Thyroid gland (tissue), 4 donors: Measurements from ENCODE around the gene KNL1. TPM values are rescaled to one million over a fixed set of nuclear protein-coding genes. Genes with fewer than 3 reads are reported as not detected.

Experiments
- DNase-seq, 2 donors: peaks; one replicate each; pipeline ENCODE4 v3.0.0-alpha.2; 2019
- H3K27ac ChIP-seq, 3 donors: fragments of 200-600 bp; sonication (generic); 1 replicate in 2 of 3; 2 replicates in 1 of 3; pipeline ENCODE4 v1.5.1; 2016 to 2019; ENCODE audit warnings: mild to moderate bottlenecking in 1 of 3, moderate library complexity in 1 of 3
- H3K27me3 ChIP-seq: fragments of 200-600 bp; sonication (generic); one replicate; pipeline ENCODE4 v1.5.1; 2019
- H3K36me3 ChIP-seq, 2 donors: fragments of 200-600 bp; sonication (generic); one replicate each; pipeline ENCODE4 v1.5.1; 2016 to 2019
- H3K4me1 ChIP-seq, 2 donors: fragments of 200-600 bp; sonication (generic); one replicate each; pipeline ENCODE4 v1.5.1; 2017 to 2019
- H3K4me3 ChIP-seq, 3 donors: fragments of 200-600 bp; sonication (generic); replicated peaks in 1 of 3; 1 replicate in 2 of 3; 2 replicates in 1 of 3; pipeline ENCODE4 v1.5.1; 2016; ENCODE audit warnings: mild to moderate bottlenecking in 1 of 3
- H3K9me3 ChIP-seq: fragments of 200-600 bp; sonication (generic); one replicate; pipeline ENCODE4 v1.5.1; 2017
- POLR2A ChIP-seq, 2 donors: fragments of 450-650 bp; IDR thresholded peaks; one replicate each; pipeline ENCODE4 v1.6.1; 2017; ENCODE audit warnings: antibody characterized with exemption in 2 of 2, mild to moderate bottlenecking in 2 of 2, moderate library complexity in 1 of 2
- WGBS, 2 donors: methylation state at CpG; one replicate each; pipeline ENCODE4 v1.1.5; 2017; 5-methylcytosine and 5-hydroxymethylcytosine counted together
- intact Hi-C: fragments of 100-400 bp; cut with DNase I; formaldehyde crosslinking; loops from one replicate; pipeline ENCODE4 v1.15.1; 2023
- total RNA-seq, 4 donors: library from RNA; depleted of rRNA; stranded (reverse); fragments of >200 nt; gene quantifications; one replicate each; pipeline ENCODE4 v1.2.3, GENCODE V29; 2016
- TF ChIP-seq, protein P1 (sequence below), 6 experiments: fragments of 200-600 bp in 3 of 6; fragments of 450-650 bp in 3 of 6; sonication (generic) in 3 of 6; IDR thresholded peaks; one replicate each; pipeline ENCODE4 v1.5.1; 2016 to 2019; ENCODE audit warnings: antibody characterized with exemption in 6 of 6, mild to moderate bottlenecking in 2 of 6, inconsistent platforms in 1 of 6, moderate library complexity in 1 of 6

The KNL1 gene
- total RNA-seq, 4 donors from 2014 or later: 0.78 to 3.8 (median 0.93) TPM

DNA sequence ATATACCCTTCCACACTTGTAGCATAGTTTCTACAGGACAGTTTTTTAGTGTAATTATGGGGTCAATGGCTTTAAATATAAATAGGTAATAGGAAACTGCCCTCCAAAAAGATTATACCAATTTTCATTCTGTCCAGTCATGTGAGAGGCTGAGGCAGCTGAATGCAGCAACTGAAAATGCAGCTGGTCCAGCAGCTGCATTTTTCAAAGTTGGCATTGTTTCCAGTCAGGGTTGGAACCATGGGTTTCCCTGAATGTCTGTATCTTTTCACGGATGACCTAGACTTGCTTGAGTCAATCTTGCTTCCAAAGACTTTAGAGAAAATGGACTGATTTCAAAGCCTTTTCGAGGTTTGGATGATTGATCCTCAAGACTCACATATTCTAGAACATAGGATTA is 9.9 kb upstream of the KNL1 start:
- Histone ChIP-seq H3K4me1 (no peaks in the 10 kb centered on the region), H3K27ac (no peak overlapping the region), H3K27me3 (no peaks in the 10 kb centered on the region), H3K9me3 (no peaks in the 10 kb centered on the region), H3K4me3 (no peak overlapping the region), H3K36me3 (no peaks in the 10 kb centered on the region)
- no peak for TF ChIP-seq POLR2A (IDR thresholded peaks at IDR 0.05)
- TF ChIP-seq, protein P1, sequence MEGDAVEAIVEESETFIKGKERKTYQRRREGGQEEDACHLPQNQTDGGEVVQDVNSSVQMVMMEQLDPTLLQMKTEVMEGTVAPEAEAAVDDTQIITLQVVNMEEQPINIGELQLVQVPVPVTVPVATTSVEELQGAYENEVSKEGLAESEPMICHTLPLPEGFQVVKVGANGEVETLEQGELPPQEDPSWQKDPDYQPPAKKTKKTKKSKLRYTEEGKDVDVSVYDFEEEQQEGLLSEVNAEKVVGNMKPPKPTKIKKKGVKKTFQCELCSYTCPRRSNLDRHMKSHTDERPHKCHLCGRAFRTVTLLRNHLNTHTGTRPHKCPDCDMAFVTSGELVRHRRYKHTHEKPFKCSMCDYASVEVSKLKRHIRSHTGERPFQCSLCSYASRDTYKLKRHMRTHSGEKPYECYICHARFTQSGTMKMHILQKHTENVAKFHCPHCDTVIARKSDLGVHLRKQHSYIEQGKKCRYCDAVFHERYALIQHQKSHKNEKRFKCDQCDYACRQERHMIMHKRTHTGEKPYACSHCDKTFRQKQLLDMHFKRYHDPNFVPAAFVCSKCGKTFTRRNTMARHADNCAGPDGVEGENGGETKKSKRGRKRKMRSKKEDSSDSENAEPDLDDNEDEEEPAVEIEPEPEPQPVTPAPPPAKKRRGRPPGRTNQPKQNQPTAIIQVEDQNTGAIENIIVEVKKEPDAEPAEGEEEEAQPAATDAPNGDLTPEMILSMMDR (IDR thresholded peaks at IDR 0.05): no peak
- 41 to 45% methylated on average over 2 of the region's 2 CpGs for WGBS, 2 donors
- DNase-seq: no peak
- intact Hi-C loops: no loop called here

DNA sequence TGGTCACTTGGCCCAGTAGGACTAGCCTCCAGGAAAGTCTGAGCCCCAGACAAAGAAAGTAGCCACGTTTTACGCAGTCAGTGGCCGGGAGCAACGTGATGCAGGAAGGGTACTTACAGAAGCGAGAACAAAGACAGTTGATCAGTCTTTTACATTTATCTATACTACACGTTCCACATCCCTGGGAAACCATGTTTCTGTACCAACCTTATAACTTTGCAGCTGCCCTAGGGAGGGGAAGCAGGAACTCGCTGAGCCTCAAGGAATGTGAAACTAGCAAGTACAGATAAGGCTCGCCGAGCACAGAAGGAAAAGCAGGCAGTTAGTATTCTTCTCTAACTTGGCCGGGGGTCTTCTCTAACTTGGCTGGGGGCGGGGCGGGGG is 3.4 kb upstream of the KNL1 start:
- TF ChIP-seq, protein P1 (IDR thresholded peaks at IDR 0.05): no peak
- TF ChIP-seq POLR2A (IDR thresholded peaks at IDR 0.05): no peak
- WGBS, 2 donors: 54 to 70% methylated on average over 12 of the region's 12 CpGs
- no peak overlapping the region for H3K4me3 ChIP-seq
- H3K4me1 ChIP-seq: peaks cover 7 to 8% of the 10 kb centered on the region in 2 donors
- H3K27me3 ChIP-seq: no peaks in the 10 kb centered on the region
- intact Hi-C loops: loop anchor here (10.0 kb wide), 1 partner anchor 304 kb away; the partner anchor contains the start of gene VPS18
- no peaks in the 10 kb centered on the region for H3K36me3 ChIP-seq
- no peak for DNase-seq
- H3K9me3 ChIP-seq: no peaks in the 10 kb centered on the region
- no peak overlapping the region for H3K27ac ChIP-seq

- no peak for TF ChIP-seq POLR2A (IDR thresholded peaks at IDR 0.05)
- TF ChIP-seq, protein P1 (IDR thresholded peaks at IDR 0.05): no peak
- Histone ChIP-seq H3K4me1 (peaks cover 7 to 8% of the 10 kb centered on the region in 2 donors), H3K27ac (no peak overlapping the region), H3K4me3 (no peak overlapping the region), H3K36me3 (no peaks in the 10 kb centered on the region), H3K27me3 (no peaks in the 10 kb centered on the region), H3K9me3 (no peaks in the 10 kb centered on the region)
- 69 to 79% methylated on average over 8 of the region's 8 CpGs for WGBS, 2 donors
- no peak for DNase-seq
- intact Hi-C loops: loop anchor here (10.0 kb wide), 1 partner anchor 303 kb away; the partner anchor contains the start of gene VPS18
Observed at GRCh38 chr15:40591389-40591788, 2.7 kb upstream of the KNL1 start.

GRCh38 chr15:40593165-40593564 is 884 bp upstream of the KNL1 start:
- Histone ChIP-seq H3K36me3 (no peaks in the 10 kb centered on the region), H3K4me3 (no peak overlapping the region), H3K27me3 (no peaks in the 10 kb centered on the region), H3K9me3 (no peaks in the 10 kb centered on the region), H3K27ac (no peak overlapping the region), H3K4me1 (peaks cover 7 to 8% of the 10 kb centered on the region in 2 donors)
- intact Hi-C loops: loop anchor here (10.0 kb wide), 1 partner anchor 302 kb away; the partner anchor contains the start of gene VPS18
- 68 to 81% methylated on average over 2 of the region's 2 CpGs for WGBS, 2 donors
- no peak for DNase-seq
- TF ChIP-seq, protein P1 (IDR thresholded peaks at IDR 0.05): no peak
- no peak for TF ChIP-seq POLR2A (IDR thresholded peaks at IDR 0.05)

DNA sequence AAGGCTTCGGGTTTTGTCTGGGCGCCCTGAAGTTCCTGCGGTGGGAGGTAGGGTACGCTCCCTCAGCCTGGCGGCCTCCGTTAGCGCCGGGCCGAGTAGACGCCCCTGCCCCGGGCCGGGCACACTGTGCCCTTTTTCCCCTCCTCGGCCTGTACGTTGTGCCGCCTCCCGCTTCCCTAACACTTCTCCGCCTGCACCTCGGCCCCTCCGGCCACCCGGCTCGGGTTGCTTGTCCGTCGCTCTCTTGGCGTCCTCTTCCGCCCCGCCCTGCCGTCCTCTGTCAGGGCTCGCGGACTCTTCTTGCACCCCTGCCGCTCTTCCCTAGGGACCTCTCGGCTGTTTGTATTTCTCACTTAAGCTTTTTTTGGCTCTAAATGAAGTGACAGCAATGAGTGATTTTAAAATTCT is 384 bp downstream of the KNL1 start:
- WGBS, 2 donors: 0 to 1% methylated on average over 22 to 24 of the region's 31 CpGs
- Histone ChIP-seq H3K4me3 (peak overlapping the region; percentile 27 to 44 (median 30)), H3K9me3 (no peaks in the 10 kb centered on the region), H3K27me3 (no peaks in the 10 kb centered on the region), H3K27ac (no peak overlapping the region), H3K36me3 (no peaks in the 10 kb centered on the region), H3K4me1 (peaks cover 7 to 8% of the 10 kb centered on the region in 2 donors)
- TF ChIP-seq, protein P1 (IDR thresholded peaks at IDR 0.05): peak in 1 of 6 experiments; percentile 18
- no peak for TF ChIP-seq POLR2A (IDR thresholded peaks at IDR 0.05)
- intact Hi-C loops: loop anchor here (10.0 kb wide), 1 partner anchor 300 kb away; the partner anchor contains the start of gene VPS18
- DNase-seq: peak; percentile 47 to 54
